GM12873 (cell line): ENCODE results near the gene TIMD4.

ENCODE experiments used
- TF ChIP-seq, protein P1 (sequence below): IDR thresholded peaks from 2 replicates; pipeline ENCODE4 v1.5.1; 2012; ENCODE audit warnings: low read depth, mild to moderate bottlenecking, moderate library complexity, low read length, control low read depth; ENCODE audit not compliant: insufficient read depth; ENCODE audit errors: missing control alignments

Gene TIMD4

GRCh38 chr5:156971848-156972525 lies 9.0 kb upstream of the TIMD4 start:
- TF ChIP-seq, protein P1, sequence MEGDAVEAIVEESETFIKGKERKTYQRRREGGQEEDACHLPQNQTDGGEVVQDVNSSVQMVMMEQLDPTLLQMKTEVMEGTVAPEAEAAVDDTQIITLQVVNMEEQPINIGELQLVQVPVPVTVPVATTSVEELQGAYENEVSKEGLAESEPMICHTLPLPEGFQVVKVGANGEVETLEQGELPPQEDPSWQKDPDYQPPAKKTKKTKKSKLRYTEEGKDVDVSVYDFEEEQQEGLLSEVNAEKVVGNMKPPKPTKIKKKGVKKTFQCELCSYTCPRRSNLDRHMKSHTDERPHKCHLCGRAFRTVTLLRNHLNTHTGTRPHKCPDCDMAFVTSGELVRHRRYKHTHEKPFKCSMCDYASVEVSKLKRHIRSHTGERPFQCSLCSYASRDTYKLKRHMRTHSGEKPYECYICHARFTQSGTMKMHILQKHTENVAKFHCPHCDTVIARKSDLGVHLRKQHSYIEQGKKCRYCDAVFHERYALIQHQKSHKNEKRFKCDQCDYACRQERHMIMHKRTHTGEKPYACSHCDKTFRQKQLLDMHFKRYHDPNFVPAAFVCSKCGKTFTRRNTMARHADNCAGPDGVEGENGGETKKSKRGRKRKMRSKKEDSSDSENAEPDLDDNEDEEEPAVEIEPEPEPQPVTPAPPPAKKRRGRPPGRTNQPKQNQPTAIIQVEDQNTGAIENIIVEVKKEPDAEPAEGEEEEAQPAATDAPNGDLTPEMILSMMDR, result no peak

DNA sequence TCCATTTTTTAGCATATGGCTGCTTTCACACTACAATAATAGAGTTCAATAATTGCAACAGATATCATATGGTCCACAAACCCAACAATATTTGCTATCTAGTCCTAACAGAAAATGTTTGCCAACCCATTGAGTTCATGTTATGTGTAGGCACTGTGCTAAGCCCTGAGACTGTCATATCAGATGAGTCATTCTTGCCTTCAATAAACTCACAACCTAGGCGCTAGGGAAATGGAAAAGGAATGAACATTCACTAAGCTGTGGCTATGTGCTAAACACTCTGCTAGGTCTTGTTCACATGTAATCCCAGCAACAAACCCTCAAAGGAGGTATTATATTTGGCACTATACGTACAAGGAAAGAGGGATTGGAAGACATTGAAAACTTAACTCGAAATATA lies 8.4 kb upstream of the TIMD4 start:
- TF ChIP-seq, protein P1, result no peak

GRCh38 chr5:156956321-156956720 lies 6.7 kb downstream of the TIMD4 start:
- TF ChIP-seq, protein P1, result no peak

GRCh38 chr5:156951359-156951758 lies 11.7 kb downstream of the TIMD4 start:
- TF ChIP-seq, protein P1, result no peak

GRCh38 chr5:156950716-156951115 lies 12.3 kb downstream of the TIMD4 start:
- TF ChIP-seq, protein P1, result no peak

- TF ChIP-seq, protein P1, result no peak
Measured at GRCh38 chr5:156949424-156949823, 13.6 kb downstream of the TIMD4 start.

- TF ChIP-seq, protein P1, result no peak
Measured at GRCh38 chr5:156947925-156948324, 15.1 kb downstream of the TIMD4 start.
